Large intestine (tissue), 3 donors: ENCODE data around the gene SNN. TPM values are rescaled to one million over a fixed set of nuclear protein-coding genes. Genes with fewer than 3 reads are reported as not detected.

Experiments used
- DNase-seq, 2 donors: peaks; one replicate each; pipeline versions ENCODE4 v3.0.0 to v3.0.0-alpha.2; 2013
- H3K27ac ChIP-seq: one replicate; pipeline ENCODE4 v1.5.1; 2013; ENCODE audit warnings: low read length
- H3K27me3 ChIP-seq: 2 replicates; pipeline ENCODE4 v1.6.1; 2013; ENCODE audit warnings: low read length; ENCODE audit not compliant: control insufficient read depth, insufficient read depth
- H3K36me3 ChIP-seq: 2 replicates; pipeline ENCODE4 v1.6.1; 2013; ENCODE audit warnings: low read length; ENCODE audit not compliant: control insufficient read depth, insufficient read depth
- H3K4me1 ChIP-seq: one replicate; pipeline ENCODE4 v1.6.1; 2013; ENCODE audit warnings: low read length; ENCODE audit not compliant: control insufficient read depth, insufficient read depth
- H3K4me3 ChIP-seq: one replicate; pipeline ENCODE4 v1.5.1; 2013; ENCODE audit warnings: low read length
- H3K9me3 ChIP-seq: one replicate; pipeline ENCODE4 v1.6.1; 2013; ENCODE audit warnings: mild to moderate bottlenecking, low read depth, low read length, moderate library complexity; ENCODE audit not compliant: control insufficient read depth
- WGBS: methylation state at CpG from one replicate; pipeline ENCODE4 v1.1.5; 2013; ENCODE audit warnings: low lambda C conversion rate; ENCODE audit not compliant: insufficient coverage; 5-methylcytosine and 5-hydroxymethylcytosine counted together
- polyA plus RNA-seq: library from polyadenylated mRNA; unstranded; fragments of 120-200 nt; gene quantifications from one replicate; pipeline ENCODE4 v1.2.1, GENCODE V29; 2013

SNN gene
- polyA plus RNA-seq, 1 donor = 9.7 TPM

- Histone ChIP-seq H3K27ac (no peak overlapping the region), H3K9me3 (no peaks in the 10 kb centered on the region), H3K36me3 (peaks cover 88% of the 10 kb centered on the region), H3K27me3 (no peaks in the 10 kb centered on the region), H3K4me1 (peaks cover 3% of the 10 kb centered on the region), H3K4me3 (no peak overlapping the region)
- DNase-seq = no peak
- WGBS = no CpG with 5 or more reads among the region's 2 CpGs
Measured at GRCh38 chr16:11681556-11681955, 13.3 kb downstream of the SNN start.

- DNase-seq = peak in 1 of 2 donors; percentile 63
- peaks cover 88% of the 10 kb centered on the region for H3K36me3 ChIP-seq
- H3K27me3 ChIP-seq = no peaks in the 10 kb centered on the region
- H3K27ac ChIP-seq = no peak overlapping the region
- WGBS = 80% methylated on average over 1 of the region's 12 CpGs
- no peaks in the 10 kb centered on the region for H3K9me3 ChIP-seq
- H3K4me1 ChIP-seq = peaks cover 3% of the 10 kb centered on the region
- H3K4me3 ChIP-seq = no peak overlapping the region
Measured at GRCh38 chr16:11681976-11682654, 13.9 kb downstream of the SNN start.

GRCh38 chr16:11682655-11683096, 14.4 kb downstream of the SNN start:
- no peak for DNase-seq
- H3K4me1 ChIP-seq = peaks cover 3% of the 10 kb centered on the region
- no peak overlapping the region for H3K27ac ChIP-seq
- H3K27me3 ChIP-seq = no peaks in the 10 kb centered on the region
- no peak overlapping the region for H3K4me3 ChIP-seq
- H3K36me3 ChIP-seq = peaks cover 88% of the 10 kb centered on the region
- no CpG with 5 or more reads among the region's 5 CpGs for WGBS
- H3K9me3 ChIP-seq = no peaks in the 10 kb centered on the region

GRCh38 chr16:11683145-11683544, 14.9 kb downstream of the SNN start:
- H3K36me3 ChIP-seq = peaks cover 88% of the 10 kb centered on the region
- no peaks in the 10 kb centered on the region for H3K9me3 ChIP-seq
- H3K4me3 ChIP-seq = no peak overlapping the region
- H3K27ac ChIP-seq = no peak overlapping the region
- no peak for DNase-seq
- H3K27me3 ChIP-seq = no peaks in the 10 kb centered on the region
- H3K4me1 ChIP-seq = peaks cover 3% of the 10 kb centered on the region
- 90% methylated on average over 2 of the region's 11 CpGs for WGBS

GRCh38 chr16:11684231-11685025, 16.2 kb downstream of the SNN start:
- peaks cover 80% of the 10 kb centered on the region for H3K36me3 ChIP-seq
- H3K27ac ChIP-seq = no peak overlapping the region
- no peaks in the 10 kb centered on the region for H3K9me3 ChIP-seq
- H3K4me1 ChIP-seq = peaks cover 3% of the 10 kb centered on the region
- H3K27me3 ChIP-seq = no peaks in the 10 kb centered on the region
- no peak overlapping the region for H3K4me3 ChIP-seq
- WGBS = 100% methylated on average over 1 of the region's 12 CpGs
- no peak for DNase-seq

- no peak for DNase-seq
- WGBS = no CpG with 5 or more reads among the region's 9 CpGs
- Histone ChIP-seq H3K27ac (no peak overlapping the region), H3K36me3 (peaks cover 72% of the 10 kb centered on the region), H3K9me3 (no peaks in the 10 kb centered on the region), H3K27me3 (no peaks in the 10 kb centered on the region), H3K4me1 (peaks cover 3% of the 10 kb centered on the region), H3K4me3 (no peak overlapping the region)
Measured at GRCh38 chr16:11685844-11686618, 17.8 kb downstream of the SNN start.

GRCh38 chr16:11686713-11687380, 18.6 kb downstream of the SNN start:
- peaks cover 73% of the 10 kb centered on the region for H3K36me3 ChIP-seq
- 50% methylated on average over 1 of the region's 6 CpGs for WGBS
- no peak overlapping the region for H3K27ac ChIP-seq
- peaks cover 3% of the 10 kb centered on the region for H3K4me1 ChIP-seq
- H3K27me3 ChIP-seq = no peaks in the 10 kb centered on the region
- no peaks in the 10 kb centered on the region for H3K9me3 ChIP-seq
- H3K4me3 ChIP-seq = no peak overlapping the region
- no peak for DNase-seq

- Histone ChIP-seq H3K36me3 (peaks cover 79% of the 10 kb centered on the region), H3K27ac (no peak overlapping the region), H3K9me3 (no peaks in the 10 kb centered on the region), H3K4me3 (no peak overlapping the region), H3K4me1 (no peaks in the 10 kb centered on the region), H3K27me3 (no peaks in the 10 kb centered on the region)
- no CpG with 5 or more reads among the region's 13 CpGs for WGBS
- DNase-seq = no peak
Measured at GRCh38 chr16:11687601-11688519, 19.6 kb downstream of the SNN start.

- no peaks in the 10 kb centered on the region for H3K4me1 ChIP-seq
Measured at GRCh38 chr16:11688520-11688886, 20.2 kb downstream of the SNN start.

More at GRCh38 chr16:11688520-11688886, 20.2 kb downstream of the SNN start:
- 60% methylated on average over 1 of the region's 1 CpG for WGBS
- H3K36me3 ChIP-seq = peaks cover 77% of the 10 kb centered on the region
- no peak for DNase-seq
- H3K4me3 ChIP-seq = no peak overlapping the region
- no peaks in the 10 kb centered on the region for H3K9me3 ChIP-seq
- H3K27me3 ChIP-seq = no peaks in the 10 kb centered on the region
- H3K27ac ChIP-seq = no peak overlapping the region
